Keratinocyte (primary cell): ENCODE data around the gene ZBTB40. TPM values are rescaled to one million over a fixed set of nuclear protein-coding genes. Genes with fewer than 3 reads are reported as not detected.

ENCODE experiments used
- DNase-seq: peaks from one replicate; pipeline ENCODE4 v3.0.0-alpha.2; 2011; ENCODE audit warnings: low read depth, missing footprints, low spot score
- FAIRE-seq: peaks from 2 replicates; lab custom pipeline; 2011; peaks lifted over from hg19 to GRCh38; lab: Jason Lieb, UNC
- H2AFZ ChIP-seq: 2 replicates; pipeline ENCODE4 v1.6.0; 2012; ENCODE audit warnings: low read length, control low read depth, inconsistent platforms; ENCODE audit not compliant: control insufficient read depth
- H3K27ac ChIP-seq: 2 replicates; pipeline ENCODE4 v1.5.1; 2011; ENCODE audit warnings: low read length; ENCODE audit not compliant: control insufficient read depth, insufficient read depth
- H3K27me3 ChIP-seq: 3 replicates; pipeline ENCODE4 v1.6.0; 2011; ENCODE audit warnings: low read length; ENCODE audit not compliant: control insufficient read depth, insufficient read depth; ENCODE audit errors: extremely low read depth
- H3K36me3 ChIP-seq, 2 experiments: 2 replicates in 1 of 2; 3 replicates in 1 of 2; pipeline ENCODE4 v1.5.1; 2011; ENCODE audit warnings: low read length in 2 of 2, mild to moderate bottlenecking in 1 of 2; ENCODE audit not compliant: control insufficient read depth in 2 of 2, insufficient read depth in 2 of 2; ENCODE audit errors: extremely low read depth in 1 of 2
- H3K4me1 ChIP-seq: 3 replicates; pipeline ENCODE4 v1.5.1; 2011; ENCODE audit warnings: low read length; ENCODE audit not compliant: control insufficient read depth, insufficient read depth; ENCODE audit errors: extremely low read depth
- H3K4me2 ChIP-seq: 3 replicates; pipeline ENCODE4 v1.6.0; 2011; ENCODE audit warnings: low read depth, low read length; ENCODE audit not compliant: control insufficient read depth, insufficient read depth; ENCODE audit errors: extremely low read depth
- H3K4me3 ChIP-seq, 3 experiments: fragments of 200-600 bp in 1 of 3; sonication (generic) in 1 of 3; 2 replicates in 2 of 3; 3 replicates in 1 of 3; pipeline ENCODE4 v1.5.1; 2011 to 2016; ENCODE audit warnings: low read length in 3 of 3, mild to moderate bottlenecking in 3 of 3, control low read depth in 2 of 3, inconsistent platforms in 1 of 3, low read depth in 1 of 3, mixed read lengths in 1 of 3, mixed run types in 1 of 3, moderate library complexity in 1 of 3; ENCODE audit not compliant: control insufficient read depth in 2 of 3, insufficient read depth in 2 of 3; ENCODE audit errors: extremely low read depth in 1 of 3
- H3K79me2 ChIP-seq: 2 replicates; pipeline ENCODE4 v1.6.0; 2012; ENCODE audit warnings: low read length; ENCODE audit not compliant: control insufficient read depth, insufficient read depth
- H3K9ac ChIP-seq: 3 replicates; pipeline ENCODE4 v1.6.0; 2011; ENCODE audit warnings: low read length; ENCODE audit not compliant: control insufficient read depth, insufficient read depth; ENCODE audit errors: extremely low read depth
- H3K9me1 ChIP-seq: 3 replicates; pipeline ENCODE4 v1.6.0; 2011; ENCODE audit warnings: low read length; ENCODE audit not compliant: control insufficient read depth, insufficient read depth; ENCODE audit errors: extremely low read depth
- H3K9me3 ChIP-seq: 2 replicates; pipeline ENCODE4 v1.5.1; 2012; ENCODE audit warnings: low read depth, low read length; ENCODE audit not compliant: control insufficient read depth
- H4K20me1 ChIP-seq: 3 replicates; pipeline ENCODE4 v1.6.0; 2011; ENCODE audit warnings: low read length; ENCODE audit not compliant: control insufficient read depth, insufficient read depth; ENCODE audit errors: extremely low read depth
- CTCF ChIP-seq, 3 experiments: IDR thresholded peaks in 1 of 3; conservative IDR thresholded peaks in 1 of 3; optimal IDR thresholded peaks in 1 of 3; 2 replicates in 2 of 3; 3 replicates in 1 of 3; pipeline versions ENCODE3 to v1.5.1; 2011; ENCODE audit warnings: low read length in 3 of 3, mild to moderate bottlenecking in 3 of 3, moderate library complexity in 2 of 3, control low read depth in 1 of 3, inconsistent platforms in 1 of 3; ENCODE audit not compliant: insufficient read depth in 2 of 3; ENCODE audit errors: extremely low read depth in 1 of 3
- EZH2 ChIP-seq: IDR thresholded peaks from one replicate; pipeline ENCODE4 v1.6.1; 2012; ENCODE audit warnings: inconsistent platforms, mild to moderate bottlenecking, low read length, moderate library complexity
- dilution Hi-C: fragments of 300-500 bp; cut with MboI; formaldehyde crosslinking; loops from one replicate; pipeline ENCODE4 v1.7.0; 2020; ENCODE audit warnings: low sequenced_read_pairs; ENCODE audit not compliant: extremely low pct_ligation_motif_present
- polyA plus RNA-seq, 5 experiments: library from polyadenylated mRNA; depleted of rRNA in 3 of 5; stranded (reverse) in 3 of 5; stranded (forward) in 1 of 5; unstranded in 1 of 5; fragments of >200 nt; gene quantifications; 1 replicate in 1 of 5; 2 replicates in 3 of 5; 3 replicates in 1 of 5; pipeline versions ENCODE4 v1.2.1 to v1.2.3, GENCODE V29; 2011 to 2012; ENCODE audit warnings: missing spikeins in 2 of 5, low read depth in 1 of 5, low replicate concordance in 1 of 5

Gene ZBTB40
- polyA plus RNA-seq, 1 donor (not counting 4 experiments of a cell fraction or from before 2014, with no cell fraction given), result 5.0 TPM

- no peak overlapping the region for H3K4me2 ChIP-seq
- no peak overlapping the region for H2AFZ ChIP-seq
- H3K4me1 ChIP-seq, result peaks cover 15% of the 10 kb centered on the region
- no peaks in the 10 kb centered on the region for H3K9me1 ChIP-seq
- H3K27me3 ChIP-seq, result no peaks in the 10 kb centered on the region
- TF ChIP-seq EZH2 (no peak), CTCF (optimal IDR thresholded peaks at IDR 0.05 in 1 of 3, IDR thresholded peaks at IDR 0.05 in 1 of 3, conservative IDR thresholded peaks at IDR 0.05 in 1 of 3; ENCODE audit: extremely low read depth in 1 of 3, insufficient read depth in 2 of 3, low read length in 3 of 3) (no peak)
- peaks cover 1 to 4% of the 10 kb centered on the region in 2 experiments for H3K36me3 ChIP-seq
- FAIRE-seq (no peak), DNase-seq (no peak)
- H3K79me2 ChIP-seq, result no peaks in the 10 kb centered on the region
- H3K27ac ChIP-seq, result no peak overlapping the region
- no peak overlapping the region for H3K9ac ChIP-seq
- dilution Hi-C loops, result no loop called here
- no peak overlapping the region for H3K4me3 ChIP-seq
- no peaks in the 10 kb centered on the region for H4K20me1 ChIP-seq
- H3K9me3 ChIP-seq, result no peaks in the 10 kb centered on the region
These were observed 46.8 kb downstream of the ZBTB40 start for GRCh38 chr1:22498463-22498862.

GRCh38 chr1:22500058-22500457 lies 48.4 kb downstream of the ZBTB40 start:
- no peaks in the 10 kb centered on the region for H3K9me1 ChIP-seq
- H3K4me1 ChIP-seq, result peaks cover 15% of the 10 kb centered on the region
- peaks cover 1 to 4% of the 10 kb centered on the region in 2 experiments for H3K36me3 ChIP-seq
- dilution Hi-C loops, result no loop called here
- H3K9me3 ChIP-seq, result no peaks in the 10 kb centered on the region
- H3K27ac ChIP-seq, result no peak overlapping the region
- no peak overlapping the region for H2AFZ ChIP-seq
- no peak for DNase-seq
- no peak overlapping the region for H3K9ac ChIP-seq
- H3K27me3 ChIP-seq, result no peaks in the 10 kb centered on the region
- no peaks in the 10 kb centered on the region for H3K79me2 ChIP-seq
- H4K20me1 ChIP-seq, result no peaks in the 10 kb centered on the region
- H3K4me3 ChIP-seq, result no peak overlapping the region
- no peak for FAIRE-seq
- no peak overlapping the region for H3K4me2 ChIP-seq
- TF ChIP-seq CTCF (optimal IDR thresholded peaks at IDR 0.05 in 1 of 3, IDR thresholded peaks at IDR 0.05 in 1 of 3, conservative IDR thresholded peaks at IDR 0.05 in 1 of 3; ENCODE audit: extremely low read depth in 1 of 3, insufficient read depth in 2 of 3, low read length in 3 of 3) (no peak), EZH2 (no peak)
